Prostate gland (tissue), 2 donors: Measurements from ENCODE around the gene PET117. TPM values are rescaled to one million over a fixed set of nuclear protein-coding genes. Genes with fewer than 3 reads are reported as not detected.

Experiments used
- DNase-seq: peaks from one replicate; pipeline ENCODE4 v3.0.0-alpha.2; 2019; ENCODE audit warnings: low spot score
- H3K27ac ChIP-seq, 2 donors: fragments of 200-600 bp; sonication (generic); 2 replicates each; pipeline ENCODE4 v1.5.1; 2017 to 2019
- H3K27me3 ChIP-seq: fragments of 200-600 bp; sonication (generic); replicated peaks from 2 replicates; pipeline ENCODE4 v1.5.1; 2019; ENCODE audit not compliant: insufficient read depth
- H3K36me3 ChIP-seq, 2 donors: fragments of 200-600 bp; sonication (generic); 1 replicate in 1 of 2; 2 replicates in 1 of 2; pipeline versions ENCODE4 v1.5.1 to v1.8.1; 2017 to 2019
- H3K4me1 ChIP-seq: fragments of 200-600 bp; sonication (generic); replicated peaks from 2 replicates; pipeline ENCODE4 v1.5.1; 2019
- H3K4me3 ChIP-seq, 2 donors: fragments of 200-600 bp; sonication (generic); 2 replicates each; pipeline ENCODE4 v1.5.1; 2017 to 2019
- H3K9me3 ChIP-seq: fragments of 200-600 bp; sonication (generic); 2 replicates; pipeline ENCODE4 v1.5.1; 2017
- POLR2A ChIP-seq: fragments of 450-650 bp; IDR thresholded peaks from one replicate; pipeline ENCODE4 v1.6.1; 2016; ENCODE audit warnings: antibody characterized with exemption, mild to moderate bottlenecking
- POLR2AphosphoS5 ChIP-seq: sonication (generic); formaldehyde crosslinking; IDR thresholded peaks from one replicate; pipeline ENCODE4 v1.6.1; 2017; ENCODE audit warnings: antibody characterized with exemption
- WGBS: methylation state at CpG from one replicate; pipeline ENCODE4 v1.1.5; 2018; 5-methylcytosine and 5-hydroxymethylcytosine counted together
- intact Hi-C: fragments of 100-400 bp; cut with DNase I; formaldehyde crosslinking; loops from one replicate; pipeline ENCODE4 v1.14.2; 2022
- small RNA-seq, 2 donors: library from RNA; depleted of rRNA; stranded (forward); fragments of <200 nt; gene quantifications; one replicate each; pipeline ENCODE3, GENCODE V24; 2016
- total RNA-seq, 2 donors: library from RNA; depleted of rRNA; stranded (reverse); fragments of >200 nt; gene quantifications; one replicate each; pipeline ENCODE4 v1.1.0, GENCODE V29; 2016
- TF ChIP-seq, protein P1 (sequence below), 4 experiments: fragments of 200-600 bp in 2 of 4; fragments of 450-650 bp in 2 of 4; sonication (generic) in 2 of 4; IDR thresholded peaks; 1 replicate in 3 of 4; 2 replicates in 1 of 4; pipeline ENCODE4 v1.5.1; 2016 to 2019; ENCODE audit warnings: antibody characterized with exemption in 4 of 4, mild to moderate bottlenecking in 2 of 4, moderate library complexity in 2 of 4

Gene PET117
- total RNA-seq, 2 donors from 2014 or later = 17.6 to 19.2 TPM

DNA sequence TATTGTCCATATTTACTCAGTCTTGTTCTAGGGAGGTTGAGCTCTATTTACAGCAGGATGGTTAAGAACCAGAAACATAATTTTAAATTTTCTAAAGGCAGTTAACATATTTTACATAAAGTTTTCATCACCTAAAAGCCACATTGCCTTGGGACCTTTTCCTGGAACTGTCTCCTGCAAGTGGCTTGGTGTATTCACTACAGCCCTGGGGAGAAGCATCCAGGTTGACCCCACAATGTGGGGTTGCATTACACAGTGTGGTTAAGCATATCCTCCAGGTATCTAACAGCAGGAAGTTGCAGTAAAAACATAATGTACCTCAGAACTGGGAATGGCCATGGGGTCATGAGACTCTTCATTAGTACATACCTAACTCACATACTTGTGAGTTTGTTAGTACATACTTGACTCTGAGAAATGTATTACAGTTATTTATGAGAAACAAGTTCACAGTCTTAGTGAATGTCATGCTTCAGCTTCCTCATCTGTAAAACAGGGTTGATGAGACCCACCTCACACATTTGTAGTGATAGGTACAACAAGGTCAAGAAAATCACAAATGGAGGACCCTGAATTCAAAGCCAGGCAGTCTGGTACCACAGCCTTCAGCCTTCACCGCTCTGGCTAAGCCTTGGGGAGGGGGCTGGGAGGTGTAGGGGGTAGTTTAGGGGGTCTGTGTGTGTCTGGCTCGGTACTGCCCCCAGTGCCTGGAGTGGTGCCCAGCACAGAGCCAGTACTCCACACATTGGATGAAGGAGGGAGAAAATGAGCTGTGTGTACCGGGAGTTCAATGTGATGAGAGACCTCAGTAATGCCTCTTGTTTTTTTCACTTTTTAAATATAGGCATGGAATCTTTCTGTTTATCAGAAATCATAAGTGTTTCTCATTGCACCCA is 52.9 kb downstream of the PET117 start:
- no peak for TF ChIP-seq POLR2AphosphoS5
- TF ChIP-seq, protein P1, sequence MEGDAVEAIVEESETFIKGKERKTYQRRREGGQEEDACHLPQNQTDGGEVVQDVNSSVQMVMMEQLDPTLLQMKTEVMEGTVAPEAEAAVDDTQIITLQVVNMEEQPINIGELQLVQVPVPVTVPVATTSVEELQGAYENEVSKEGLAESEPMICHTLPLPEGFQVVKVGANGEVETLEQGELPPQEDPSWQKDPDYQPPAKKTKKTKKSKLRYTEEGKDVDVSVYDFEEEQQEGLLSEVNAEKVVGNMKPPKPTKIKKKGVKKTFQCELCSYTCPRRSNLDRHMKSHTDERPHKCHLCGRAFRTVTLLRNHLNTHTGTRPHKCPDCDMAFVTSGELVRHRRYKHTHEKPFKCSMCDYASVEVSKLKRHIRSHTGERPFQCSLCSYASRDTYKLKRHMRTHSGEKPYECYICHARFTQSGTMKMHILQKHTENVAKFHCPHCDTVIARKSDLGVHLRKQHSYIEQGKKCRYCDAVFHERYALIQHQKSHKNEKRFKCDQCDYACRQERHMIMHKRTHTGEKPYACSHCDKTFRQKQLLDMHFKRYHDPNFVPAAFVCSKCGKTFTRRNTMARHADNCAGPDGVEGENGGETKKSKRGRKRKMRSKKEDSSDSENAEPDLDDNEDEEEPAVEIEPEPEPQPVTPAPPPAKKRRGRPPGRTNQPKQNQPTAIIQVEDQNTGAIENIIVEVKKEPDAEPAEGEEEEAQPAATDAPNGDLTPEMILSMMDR (IDR thresholded peaks at IDR 0.05) = no peak
- no peak for TF ChIP-seq POLR2A
- 88% methylated on average over 3 of the region's 3 CpGs for WGBS
- H3K36me3 ChIP-seq = peaks cover 0 to 3% of the 10 kb centered on the region in 2 donors
- H3K27me3 ChIP-seq = no peaks in the 10 kb centered on the region
- H3K9me3 ChIP-seq = no peaks in the 10 kb centered on the region
- H3K4me1 ChIP-seq = peaks cover 2% of the 10 kb centered on the region
- no peak overlapping the region for H3K4me3 ChIP-seq
- intact Hi-C loops = no loop called here
- no peak for DNase-seq
- H3K27ac ChIP-seq = no peak overlapping the region

GRCh38 chr20:18191306-18191705 is 53.6 kb downstream of the PET117 start:
- no peaks in the 10 kb centered on the region for H3K27me3 ChIP-seq
- no peak overlapping the region for H3K4me3 ChIP-seq
- WGBS = 28% methylated on average over 1 of the region's 1 CpG
- H3K9me3 ChIP-seq = no peaks in the 10 kb centered on the region
- peaks cover 0 to 3% of the 10 kb centered on the region in 2 donors for H3K36me3 ChIP-seq
- no peak overlapping the region for H3K27ac ChIP-seq
- peaks cover 2% of the 10 kb centered on the region for H3K4me1 ChIP-seq
- intact Hi-C loops = no loop called here
- TF ChIP-seq POLR2AphosphoS5 (no peak), POLR2A (no peak)
- TF ChIP-seq, protein P1 (IDR thresholded peaks at IDR 0.05) = no peak
- no peak for DNase-seq

Small RNAs within 50 kb of the gene (small RNA-seq; reads per million reads assigned to genes)
- gene RF00019 (0 reads per million in 2 donors), gene RNU7-137P (0 reads per million in 2 donors)

Other genes with a start within 250 kb of the PET117 start
- 10 to 100 TPM; 48.3 to 84.8 TPM for gene SNX5, start 169.1 kb upstream of the PET117 start, total RNA-seq
- 10 to 100 TPM; 11.1 to 15.5 TPM for gene MGME1, start 168.8 kb upstream of the PET117 start, total RNA-seq
- 10 to 100 TPM; 25.6 to 34.8 TPM for gene OVOL2, start 79.9 kb upstream of the PET117 start, total RNA-seq
- 10 to 100 TPM; 15.2 to 23.3 TPM for gene KAT14, start within 50 bp of the PET117 start, total RNA-seq
- 10 to 100 TPM; 15.2 to 23.1 TPM for gene ZNF133, start 150.7 kb downstream of the PET117 start, total RNA-seq